Mucosa of descending colon (tissue), 3 donors: ENCODE data around the gene EIF5AL1. TPM values are rescaled to one million over a fixed set of nuclear protein-coding genes. Genes with fewer than 3 reads are reported as not detected.

Experiments
- ATAC-seq: fragments of 200-7000 bp; cut with Tn5 transposase; one replicate; pipeline ENCODE4 v1.9.1; 2020; ENCODE audit warnings: mild to moderate bottlenecking, moderate library complexity
- DNase-seq, 3 donors: peaks; one replicate each; pipeline ENCODE4 v3.0.0-alpha.2; 2020
- H3K36me3 ChIP-seq: fragments of 200-600 bp; one replicate; pipeline ENCODE4 v1.8.0; 2021; ENCODE audit warnings: low read depth, mild to moderate bottlenecking
- H3K4me1 ChIP-seq: fragments of 200-600 bp; one replicate; pipeline ENCODE4 v1.8.0; 2021; ENCODE audit warnings: low read depth, mild to moderate bottlenecking
- H3K4me3 ChIP-seq: fragments of 200-600 bp; one replicate; pipeline ENCODE4 v1.8.0; 2021; ENCODE audit warnings: mild to moderate bottlenecking
- H3K9me3 ChIP-seq: fragments of 200-600 bp; one replicate; pipeline ENCODE4 v1.8.0; 2021; ENCODE audit warnings: mild to moderate bottlenecking
- CTCF ChIP-seq: fragments of 200-600 bp; IDR thresholded peaks from one replicate; pipeline ENCODE4 v1.8.0; 2022; ENCODE audit warnings: antibody characterized with exemption, mild to moderate bottlenecking
- intact Hi-C, 2 donors: fragments of 100-400 bp; cut with DNase I in 1 of 2; cut with micrococcal nuclease in 1 of 2; formaldehyde crosslinking; loops; one replicate each; pipeline versions ENCODE4 v1.11.0 to v1.11.1; 2022; cut with DNase I, micrococcal nuclease
- total RNA-seq, 3 donors: library from RNA; stranded (reverse); fragmentation: NEBNext Ultra II Directional in 2 of 3; extraction: Animal tissue kit (Norgen Biotek cat#: 25700) in 2 of 3; gene quantifications; one replicate each; pipeline versions ENCODE4 v1.2.1 to v1.2.4, GENCODE V29; 2021 to 2023
- donor health status: DM: no; HTN: no; CAD: no; lungs with moderate emphysema.
- donor health status: DM: no; HTN: no; CAD: no.
- donor health status: DM: no; HTN: yes; CAD: no.

Gene EIF5AL1
- total RNA-seq, 3 donors from 2014 or later, result 0.09 to 0.87 (median 0.16) TPM

GRCh38 chr10:79470096-79470495 lies 42.2 kb upstream of the EIF5AL1 start:
- no peaks in the 10 kb centered on the region for H3K36me3 ChIP-seq
- no peak for TF ChIP-seq CTCF
- ATAC-seq (no peak), DNase-seq (no peak)
- H3K4me3 ChIP-seq, result no peak overlapping the region
- peaks cover 3% of the 10 kb centered on the region for H3K4me1 ChIP-seq
- H3K9me3 ChIP-seq, result no peaks in the 10 kb centered on the region
- intact Hi-C loops, result no loop called here

- no peak for DNase-seq
Measured at GRCh38 chr10:79471776-79472175, 40.6 kb upstream of the EIF5AL1 start.

GRCh38 chr10:79472449-79472848 lies 39.9 kb upstream of the EIF5AL1 start:
- DNase-seq (no peak), ATAC-seq (no peak)
- Histone ChIP-seq H3K4me1 (peaks cover 3% of the 10 kb centered on the region), H3K36me3 (no peaks in the 10 kb centered on the region), H3K9me3 (no peaks in the 10 kb centered on the region), H3K4me3 (no peak overlapping the region)
- intact Hi-C loops, result no loop called here
- no peak for TF ChIP-seq CTCF

More at GRCh38 chr10:79471776-79472175, 40.6 kb upstream of the EIF5AL1 start:
- Histone ChIP-seq H3K36me3 (no peaks in the 10 kb centered on the region), H3K4me3 (no peak overlapping the region), H3K4me1 (peaks cover 3% of the 10 kb centered on the region), H3K9me3 (no peaks in the 10 kb centered on the region)
- TF ChIP-seq CTCF, result no peak
- intact Hi-C loops, result no loop called here
- ATAC-seq, result no peak

GRCh38 chr10:79472951-79473350 lies 39.4 kb upstream of the EIF5AL1 start:
- no peak for TF ChIP-seq CTCF
- no peak for DNase-seq
- no peaks in the 10 kb centered on the region for H3K9me3 ChIP-seq
- H3K4me1 ChIP-seq, result peaks cover 3% of the 10 kb centered on the region
- ATAC-seq, result no peak
- intact Hi-C loops, result no loop called here
- no peaks in the 10 kb centered on the region for H3K36me3 ChIP-seq
- no peak overlapping the region for H3K4me3 ChIP-seq

GRCh38 chr10:79473496-79474095 lies 38.7 kb upstream of the EIF5AL1 start:
- ATAC-seq (no peak), DNase-seq (no peak)
- Histone ChIP-seq H3K36me3 (no peaks in the 10 kb centered on the region), H3K9me3 (no peaks in the 10 kb centered on the region), H3K4me3 (no peak overlapping the region), H3K4me1 (peaks cover 3% of the 10 kb centered on the region)
- TF ChIP-seq CTCF, result no peak
- intact Hi-C loops, result no loop called here
